ENCODE data around the gene IQSEC3.

Gene IQSEC3

DNA sequence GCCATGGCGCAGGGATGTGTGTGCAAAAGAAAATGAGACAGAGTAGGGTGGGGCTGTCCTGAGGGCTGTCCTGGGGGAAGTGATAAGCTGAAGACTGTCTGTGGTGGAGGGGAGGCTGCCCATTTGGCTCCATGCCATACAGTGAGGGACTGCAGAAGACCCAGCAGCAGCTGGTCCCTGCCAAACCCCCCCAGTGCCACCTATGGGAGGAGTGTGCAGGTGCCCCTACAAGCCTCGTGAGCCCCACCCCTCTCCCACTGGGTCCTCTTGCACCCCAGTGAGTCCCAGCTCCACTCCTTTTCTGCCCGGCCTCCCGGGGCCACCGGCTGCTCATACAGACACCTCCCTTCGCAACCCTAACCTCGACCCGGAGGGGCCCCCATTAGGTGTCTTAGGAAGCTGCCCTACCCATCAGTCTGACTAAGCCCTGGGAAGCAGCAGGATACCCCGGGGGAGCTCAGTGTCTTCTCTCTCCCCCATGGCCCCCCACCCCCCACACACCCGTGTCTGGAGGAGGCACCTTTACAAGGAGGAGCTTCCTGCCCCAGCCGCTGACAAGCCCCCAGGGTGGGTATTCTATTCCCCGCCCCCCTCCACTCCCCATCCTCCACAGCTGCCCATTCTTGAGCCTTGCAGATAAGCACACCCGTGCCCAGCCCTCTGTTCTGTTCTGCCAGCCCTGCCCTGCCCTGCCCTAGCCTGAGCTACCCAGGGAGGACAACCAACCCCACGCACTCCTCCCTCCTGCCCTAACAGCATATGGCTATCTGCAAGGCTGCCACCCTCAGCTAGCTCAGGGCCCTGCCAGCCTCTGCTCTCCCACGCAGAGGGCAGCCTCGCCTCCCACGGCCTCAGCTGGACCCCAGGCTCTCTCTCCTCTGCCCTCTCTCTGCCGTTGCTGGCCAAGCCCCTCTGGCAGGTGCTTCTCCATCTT lies 105.4 kb downstream of the IQSEC3 start:
- POLR2A ChIA-PET = no interaction called here
- no peak for DNase-seq (ENCODE audit: extremely low spot score)
- no peak for TF ChIP-seq ELF4 (IDR thresholded peaks at IDR 0.05)
- no peak for TF ChIP-seq BHLHE40 (IDR thresholded peaks at IDR 0.05; ENCODE audit: borderline replicate concordance)
- TF ChIP-seq FOXA1 (IDR thresholded peaks at IDR 0.05) = no peak
- TF ChIP-seq NFRKB (IDR thresholded peaks at IDR 0.05) = no peak
- TF ChIP-seq L3MBTL2 (conservative IDR thresholded peaks at IDR 0.05) = no peak
- no peak for TF ChIP-seq FOXM1 (IDR thresholded peaks at IDR 0.05; ENCODE audit: borderline replicate concordance)
- TF ChIP-seq SP1 (IDR thresholded peaks at IDR 0.05) = no peak
- no peak for TF ChIP-seq ARNT (IDR thresholded peaks at IDR 0.05)
- no peak for TF ChIP-seq LEF1 (IDR thresholded peaks at IDR 0.05; ENCODE audit: borderline replicate concordance)
- CTCF ChIA-PET = interaction anchor here (0.8 to 1.8 kb wide), 3 partner anchors 22 to 48 kb away, joined by 3 to 5 read pairs (median 3); no protein-coding TSS in a partner anchor

- TF ChIP-seq CTBP1 (IDR thresholded peaks at IDR 0.05; ENCODE audit: borderline replicate concordance) (no peak), FOXK2 (IDR thresholded peaks at IDR 0.05) (no peak), ARNT (IDR thresholded peaks at IDR 0.05) (no peak), L3MBTL2 (conservative IDR thresholded peaks at IDR 0.05) (no peak), HDGF (IDR thresholded peaks at IDR 0.05; ENCODE audit: borderline replicate concordance) (no peak), SP1 (IDR thresholded peaks at IDR 0.05) (no peak)
- POLR2A ChIA-PET = no interaction called here
- no peak for DNase-seq (ENCODE audit: extremely low spot score)
- CTCF ChIA-PET = no interaction called here
Observed at GRCh38 chr12:172732-173161, 106.2 kb downstream of the IQSEC3 start.

GRCh38 chr12:174124-174523 lies 107.6 kb downstream of the IQSEC3 start:
- TF ChIP-seq NFRKB (IDR thresholded peaks at IDR 0.05) (no peak), LEF1 (IDR thresholded peaks at IDR 0.05; ENCODE audit: borderline replicate concordance) (no peak), TARDBP (IDR thresholded peaks at IDR 0.05) (no peak), ARNT (IDR thresholded peaks at IDR 0.05) (no peak), CTBP1 (IDR thresholded peaks at IDR 0.05; ENCODE audit: borderline replicate concordance) (no peak), BHLHE40 (IDR thresholded peaks at IDR 0.05; ENCODE audit: borderline replicate concordance) (no peak), ZNF384 (IDR thresholded peaks at IDR 0.05) (no peak), FOXM1 (IDR thresholded peaks at IDR 0.05; ENCODE audit: borderline replicate concordance) (no peak), L3MBTL2 (conservative IDR thresholded peaks at IDR 0.05) (no peak), SP1 (IDR thresholded peaks at IDR 0.05) (no peak), ELF4 (IDR thresholded peaks at IDR 0.05) (no peak), FOXA1 (IDR thresholded peaks at IDR 0.05) (no peak), SUZ12 (IDR thresholded peaks at IDR 0.05) (no peak), FOXK2 (IDR thresholded peaks at IDR 0.05) (no peak), HDGF (IDR thresholded peaks at IDR 0.05; ENCODE audit: borderline replicate concordance) (no peak)
- TF ChIP-seq, protein P1, sequence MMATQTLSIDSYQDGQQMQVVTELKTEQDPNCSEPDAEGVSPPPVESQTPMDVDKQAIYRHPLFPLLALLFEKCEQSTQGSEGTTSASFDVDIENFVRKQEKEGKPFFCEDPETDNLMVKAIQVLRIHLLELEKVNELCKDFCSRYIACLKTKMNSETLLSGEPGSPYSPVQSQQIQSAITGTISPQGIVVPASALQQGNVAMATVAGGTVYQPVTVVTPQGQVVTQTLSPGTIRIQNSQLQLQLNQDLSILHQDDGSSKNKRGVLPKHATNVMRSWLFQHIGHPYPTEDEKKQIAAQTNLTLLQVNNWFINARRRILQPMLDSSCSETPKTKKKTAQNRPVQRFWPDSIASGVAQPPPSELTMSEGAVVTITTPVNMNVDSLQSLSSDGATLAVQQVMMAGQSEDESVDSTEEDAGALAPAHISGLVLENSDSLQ (IDR thresholded peaks at IDR 0.05) = no peak
- DNase-seq (ENCODE audit: extremely low spot score) = no peak

GRCh38 chr12:174596-174995 lies 108.0 kb downstream of the IQSEC3 start:
- CTCF ChIA-PET = interaction anchor here (1.4 kb wide), 1 partner anchor 21 kb away, joined by 3 read pairs; no protein-coding TSS in a partner anchor

More at GRCh38 chr12:174124-174523, 107.6 kb downstream of the IQSEC3 start:
- CTCF ChIA-PET = interaction anchor here (1.4 kb wide), 1 partner anchor 21 kb away, joined by 3 read pairs; no protein-coding TSS in a partner anchor
- POLR2A ChIA-PET = no interaction called here

DNA sequence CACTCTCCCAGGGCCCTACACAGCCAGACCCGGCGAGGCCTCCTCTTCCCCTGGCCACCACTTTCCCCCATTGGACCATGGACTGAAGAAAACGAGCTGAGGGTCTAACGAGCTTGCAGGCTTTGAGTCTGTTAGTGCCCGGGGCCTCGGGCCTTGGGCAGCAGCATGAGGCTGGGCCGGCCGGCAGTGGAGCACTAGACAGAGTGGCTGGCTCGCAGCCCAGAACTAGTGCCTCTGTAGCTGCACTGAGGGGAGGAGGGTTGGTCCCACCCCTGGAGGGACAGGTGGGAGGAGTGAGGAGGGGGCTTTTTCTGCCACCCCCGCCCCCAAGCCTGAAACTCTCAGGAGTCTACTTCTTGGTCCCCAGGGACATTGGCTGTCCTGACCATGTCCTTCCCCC lies 108.7 kb downstream of the IQSEC3 start:
- DNase-seq (ENCODE audit: extremely low spot score) = no peak
- ChIA-PET POLR2A (no interaction called here), CTCF (no interaction called here)
- TF ChIP-seq FOXK2 (IDR thresholded peaks at IDR 0.05) (no peak), TARDBP (IDR thresholded peaks at IDR 0.05) (no peak), CTBP1 (IDR thresholded peaks at IDR 0.05; ENCODE audit: borderline replicate concordance) (no peak), BHLHE40 (IDR thresholded peaks at IDR 0.05; ENCODE audit: borderline replicate concordance) (no peak), NFRKB (IDR thresholded peaks at IDR 0.05) (no peak), ELF4 (IDR thresholded peaks at IDR 0.05) (no peak), LEF1 (IDR thresholded peaks at IDR 0.05; ENCODE audit: borderline replicate concordance) (no peak)

More at GRCh38 chr12:174596-174995, 108.0 kb downstream of the IQSEC3 start:
- DNase-seq (ENCODE audit: extremely low spot score) = no peak
- TF ChIP-seq HDGF (IDR thresholded peaks at IDR 0.05; ENCODE audit: borderline replicate concordance) (no peak), ELF4 (IDR thresholded peaks at IDR 0.05) (no peak), FOXM1 (IDR thresholded peaks at IDR 0.05; ENCODE audit: borderline replicate concordance) (no peak), BHLHE40 (IDR thresholded peaks at IDR 0.05; ENCODE audit: borderline replicate concordance) (no peak), CTBP1 (IDR thresholded peaks at IDR 0.05; ENCODE audit: borderline replicate concordance) (no peak), LEF1 (IDR thresholded peaks at IDR 0.05; ENCODE audit: borderline replicate concordance) (no peak), FOXA1 (IDR thresholded peaks at IDR 0.05) (no peak), SP1 (IDR thresholded peaks at IDR 0.05) (no peak), ZNF384 (IDR thresholded peaks at IDR 0.05) (no peak), TARDBP (IDR thresholded peaks at IDR 0.05) (no peak), SUZ12 (IDR thresholded peaks at IDR 0.05) (no peak), ARNT (IDR thresholded peaks at IDR 0.05) (no peak), NFRKB (IDR thresholded peaks at IDR 0.05) (no peak), FOXK2 (IDR thresholded peaks at IDR 0.05) (no peak)
- TF ChIP-seq, protein P1 (IDR thresholded peaks at IDR 0.05) = no peak
- POLR2A ChIA-PET = no interaction called here

GRCh38 chr12:175759-176158 lies 109.2 kb downstream of the IQSEC3 start:
- POLR2A ChIA-PET = no interaction called here
- TF ChIP-seq L3MBTL2 (conservative IDR thresholded peaks at IDR 0.05) = no peak
- TF ChIP-seq CTBP1 (IDR thresholded peaks at IDR 0.05; ENCODE audit: borderline replicate concordance) = no peak
- no peak for TF ChIP-seq HDGF (IDR thresholded peaks at IDR 0.05; ENCODE audit: borderline replicate concordance)
- TF ChIP-seq NFRKB (IDR thresholded peaks at IDR 0.05) = no peak
- no peak for TF ChIP-seq ARNT (IDR thresholded peaks at IDR 0.05)
- no peak for TF ChIP-seq BHLHE40 (IDR thresholded peaks at IDR 0.05; ENCODE audit: borderline replicate concordance)
- TF ChIP-seq TARDBP (IDR thresholded peaks at IDR 0.05) = no peak
- TF ChIP-seq ELF4 (IDR thresholded peaks at IDR 0.05) = no peak
- TF ChIP-seq FOXK2 (IDR thresholded peaks at IDR 0.05) = no peak
- no peak for TF ChIP-seq FOXM1 (IDR thresholded peaks at IDR 0.05; ENCODE audit: borderline replicate concordance)
- no peak for TF ChIP-seq ZNF384 (IDR thresholded peaks at IDR 0.05)
- no peak for TF ChIP-seq SUZ12 (IDR thresholded peaks at IDR 0.05)
- no peak for TF ChIP-seq SP1 (IDR thresholded peaks at IDR 0.05)
- TF ChIP-seq, protein P1 (IDR thresholded peaks at IDR 0.05) = no peak
- no peak for TF ChIP-seq FOXA1 (IDR thresholded peaks at IDR 0.05)
- TF ChIP-seq LEF1 (IDR thresholded peaks at IDR 0.05; ENCODE audit: borderline replicate concordance) = no peak
- DNase-seq (ENCODE audit: extremely low spot score) = no peak
- CTCF ChIA-PET = no interaction called here
